ENCODE results near the gene CAPN9.

Gene CAPN9

DNA sequence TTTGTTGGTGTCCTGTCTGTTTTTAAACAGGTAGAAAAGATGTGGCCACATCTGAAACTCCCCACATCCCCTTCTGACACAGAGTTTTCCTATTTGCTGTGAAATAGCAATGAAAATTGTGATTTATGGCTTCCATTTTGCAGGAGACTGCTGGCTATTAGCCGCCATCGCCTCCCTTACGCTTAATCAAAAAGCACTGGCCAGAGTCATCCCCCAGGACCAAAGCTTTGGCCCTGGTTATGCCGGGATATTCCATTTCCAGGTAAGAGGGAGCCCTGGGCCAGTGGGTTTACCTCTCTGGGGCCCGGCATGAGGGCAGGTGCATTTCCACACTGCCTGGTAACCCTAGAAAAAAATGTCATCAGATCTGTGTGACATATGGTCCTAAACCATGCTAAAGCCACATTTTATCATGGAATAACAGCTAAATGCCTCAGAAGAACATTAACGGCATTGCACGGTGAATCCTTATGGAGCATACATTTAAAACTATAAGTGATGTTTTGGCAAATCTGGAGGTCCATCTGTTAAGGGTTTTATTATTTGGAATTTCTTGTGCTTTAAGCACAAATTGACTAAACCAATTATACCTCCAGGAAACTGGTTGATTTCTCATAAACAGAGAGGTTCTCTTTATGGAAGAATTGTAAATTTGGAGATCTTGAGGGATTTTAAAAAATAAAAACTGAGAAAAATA lies 12.3 kb downstream of the CAPN9 start:
- TF ChIP-seq TCF4 (CRISPR knock-in tag; IDR thresholded peaks at IDR 0.05; ENCODE audit: borderline replicate concordance) (no peak), BACH2 (CRISPR knock-in tag; IDR thresholded peaks at IDR 0.05; ENCODE audit: borderline replicate concordance) (no peak), ZNF565 (CRISPR knock-in tag; conservative IDR thresholded peaks at IDR 0.05; ENCODE audit: low read depth) (no peak), ZFP30 (CRISPR knock-in tag; IDR thresholded peaks at IDR 0.05) (no peak), ISL1 (CRISPR knock-in tag; IDR thresholded peaks at IDR 0.05) (no peak), CSDC2 (CRISPR knock-in tag; IDR thresholded peaks at IDR 0.05) (no peak)
- no peak for ATAC-seq

DNA sequence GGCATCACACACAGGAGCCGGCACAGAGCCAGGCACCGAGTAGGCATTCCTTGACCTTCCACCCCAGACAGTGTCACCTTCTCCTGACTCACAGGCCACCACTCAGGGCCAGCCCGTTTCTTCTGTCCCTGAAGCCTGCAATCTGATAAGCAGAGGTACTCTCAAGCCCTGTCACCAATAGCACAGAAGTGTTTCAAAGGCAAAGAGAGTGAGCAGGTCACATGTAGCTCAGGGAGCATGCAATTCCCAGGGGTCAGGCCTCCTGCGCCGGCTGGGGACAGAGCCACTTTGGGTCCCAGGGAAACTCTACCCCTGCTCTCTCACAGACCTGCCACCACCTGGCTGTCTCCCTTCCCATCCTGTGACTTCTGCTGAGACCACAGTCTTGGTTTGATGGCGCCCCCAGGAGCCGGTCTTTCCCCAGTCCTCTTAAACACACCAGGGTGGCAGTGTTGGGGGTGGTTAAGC lies 13.2 kb downstream of the CAPN9 start:
- TF ChIP-seq ZNF8 (CRISPR knock-in tag; IDR thresholded peaks at IDR 0.05) (no peak), SNAI2 (CRISPR knock-in tag; IDR thresholded peaks at IDR 0.05) (no peak), CSDC2 (CRISPR knock-in tag; IDR thresholded peaks at IDR 0.05) (no peak), OSR1 (CRISPR knock-in tag; IDR thresholded peaks at IDR 0.05) (no peak), TCF4 (CRISPR knock-in tag; IDR thresholded peaks at IDR 0.05; ENCODE audit: borderline replicate concordance) (no peak), BACH2 (CRISPR knock-in tag; IDR thresholded peaks at IDR 0.05; ENCODE audit: borderline replicate concordance) (no peak), GLIS3 (CRISPR knock-in tag; IDR thresholded peaks at IDR 0.05) (no peak), ZFP3 (CRISPR knock-in tag; IDR thresholded peaks at IDR 0.05) (no peak)
- TF ChIP-seq, protein P1, sequence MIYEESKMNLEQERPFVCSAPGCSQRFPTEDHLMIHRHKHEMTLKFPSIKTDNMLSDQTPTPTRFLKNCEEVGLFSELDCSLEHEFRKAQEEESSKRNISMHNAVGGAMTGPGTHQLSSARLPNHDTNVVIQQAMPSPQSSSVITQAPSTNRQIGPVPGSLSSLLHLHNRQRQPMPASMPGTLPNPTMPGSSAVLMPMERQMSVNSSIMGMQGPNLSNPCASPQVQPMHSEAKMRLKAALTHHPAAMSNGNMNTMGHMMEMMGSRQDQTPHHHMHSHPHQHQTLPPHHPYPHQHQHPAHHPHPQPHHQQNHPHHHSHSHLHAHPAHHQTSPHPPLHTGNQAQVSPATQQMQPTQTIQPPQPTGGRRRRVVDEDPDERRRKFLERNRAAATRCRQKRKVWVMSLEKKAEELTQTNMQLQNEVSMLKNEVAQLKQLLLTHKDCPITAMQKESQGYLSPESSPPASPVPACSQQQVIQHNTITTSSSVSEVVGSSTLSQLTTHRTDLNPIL (CRISPR knock-in tag; IDR thresholded peaks at IDR 0.05; ENCODE audit: low read depth), result no peak
- TF ChIP-seq, protein P2, sequence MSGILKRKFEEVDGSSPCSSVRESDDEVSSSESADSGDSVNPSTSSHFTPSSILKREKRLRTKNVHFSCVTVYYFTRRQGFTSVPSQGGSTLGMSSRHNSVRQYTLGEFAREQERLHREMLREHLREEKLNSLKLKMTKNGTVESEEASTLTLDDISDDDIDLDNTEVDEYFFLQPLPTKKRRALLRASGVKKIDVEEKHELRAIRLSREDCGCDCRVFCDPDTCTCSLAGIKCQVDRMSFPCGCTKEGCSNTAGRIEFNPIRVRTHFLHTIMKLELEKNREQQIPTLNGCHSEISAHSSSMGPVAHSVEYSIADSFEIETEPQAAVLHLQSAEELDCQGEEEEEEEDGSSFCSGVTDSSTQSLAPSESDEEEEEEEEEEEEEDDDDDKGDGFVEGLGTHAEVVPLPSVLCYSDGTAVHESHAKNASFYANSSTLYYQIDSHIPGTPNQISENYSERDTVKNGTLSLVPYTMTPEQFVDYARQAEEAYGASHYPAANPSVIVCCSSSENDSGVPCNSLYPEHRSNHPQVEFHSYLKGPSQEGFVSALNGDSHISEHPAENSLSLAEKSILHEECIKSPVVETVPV (CRISPR knock-in tag; IDR thresholded peaks at IDR 0.05), result no peak
- ATAC-seq, result no peak

DNA sequence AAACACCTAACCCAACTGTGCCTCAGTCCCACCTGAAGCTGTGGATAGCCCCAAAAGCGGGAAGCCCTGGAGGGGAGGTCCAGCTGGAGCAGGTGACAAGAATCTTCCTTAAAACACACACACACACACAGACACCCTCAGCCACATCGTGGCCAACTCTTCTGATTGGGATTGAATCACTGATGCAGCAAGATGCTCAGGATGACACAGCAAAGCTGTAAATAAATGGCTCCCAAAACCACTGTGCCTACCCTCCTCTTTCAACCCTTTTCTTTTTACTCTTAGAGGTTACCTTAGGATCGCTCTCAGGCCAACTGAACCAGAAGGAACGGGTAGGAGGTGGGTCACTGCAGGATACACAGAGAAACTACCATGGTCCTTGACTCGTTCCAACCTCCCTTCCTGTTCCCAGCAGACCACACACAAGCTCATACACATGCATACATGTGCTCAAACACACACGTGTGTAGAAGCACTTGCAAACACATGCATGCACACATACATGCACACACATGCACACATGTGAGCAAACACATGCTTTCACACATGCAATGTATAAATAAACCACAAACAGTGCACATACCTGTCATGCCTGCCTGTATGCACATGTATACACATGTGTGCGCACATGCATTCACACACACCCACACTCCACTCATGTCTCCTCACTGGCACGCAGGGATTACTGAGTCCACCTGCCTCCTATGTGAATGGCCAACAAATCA lies 14.4 kb downstream of the CAPN9 start:
- no peak for TF ChIP-seq BACH2 (CRISPR knock-in tag; IDR thresholded peaks at IDR 0.05; ENCODE audit: borderline replicate concordance)
- TF ChIP-seq SNAI2 (CRISPR knock-in tag; IDR thresholded peaks at IDR 0.05), result no peak
- TF ChIP-seq, protein P3, sequence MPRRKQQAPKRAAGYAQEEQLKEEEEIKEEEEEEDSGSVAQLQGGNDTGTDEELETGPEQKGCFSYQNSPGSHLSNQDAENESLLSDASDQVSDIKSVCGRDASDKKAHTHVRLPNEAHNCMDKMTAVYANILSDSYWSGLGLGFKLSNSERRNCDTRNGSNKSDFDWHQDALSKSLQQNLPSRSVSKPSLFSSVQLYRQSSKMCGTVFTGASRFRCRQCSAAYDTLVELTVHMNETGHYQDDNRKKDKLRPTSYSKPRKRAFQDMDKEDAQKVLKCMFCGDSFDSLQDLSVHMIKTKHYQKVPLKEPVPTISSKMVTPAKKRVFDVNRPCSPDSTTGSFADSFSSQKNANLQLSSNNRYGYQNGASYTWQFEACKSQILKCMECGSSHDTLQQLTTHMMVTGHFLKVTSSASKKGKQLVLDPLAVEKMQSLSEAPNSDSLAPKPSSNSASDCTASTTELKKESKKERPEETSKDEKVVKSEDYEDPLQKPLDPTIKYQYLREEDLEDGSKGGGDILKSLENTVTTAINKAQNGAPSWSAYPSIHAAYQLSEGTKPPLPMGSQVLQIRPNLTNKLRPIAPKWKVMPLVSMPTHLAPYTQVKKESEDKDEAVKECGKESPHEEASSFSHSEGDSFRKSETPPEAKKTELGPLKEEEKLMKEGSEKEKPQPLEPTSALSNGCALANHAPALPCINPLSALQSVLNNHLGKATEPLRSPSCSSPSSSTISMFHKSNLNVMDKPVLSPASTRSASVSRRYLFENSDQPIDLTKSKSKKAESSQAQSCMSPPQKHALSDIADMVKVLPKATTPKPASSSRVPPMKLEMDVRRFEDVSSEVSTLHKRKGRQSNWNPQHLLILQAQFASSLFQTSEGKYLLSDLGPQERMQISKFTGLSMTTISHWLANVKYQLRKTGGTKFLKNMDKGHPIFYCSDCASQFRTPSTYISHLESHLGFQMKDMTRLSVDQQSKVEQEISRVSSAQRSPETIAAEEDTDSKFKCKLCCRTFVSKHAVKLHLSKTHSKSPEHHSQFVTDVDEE (CRISPR knock-in tag; IDR thresholded peaks at IDR 0.05), result no peak
- TF ChIP-seq, protein P4, sequence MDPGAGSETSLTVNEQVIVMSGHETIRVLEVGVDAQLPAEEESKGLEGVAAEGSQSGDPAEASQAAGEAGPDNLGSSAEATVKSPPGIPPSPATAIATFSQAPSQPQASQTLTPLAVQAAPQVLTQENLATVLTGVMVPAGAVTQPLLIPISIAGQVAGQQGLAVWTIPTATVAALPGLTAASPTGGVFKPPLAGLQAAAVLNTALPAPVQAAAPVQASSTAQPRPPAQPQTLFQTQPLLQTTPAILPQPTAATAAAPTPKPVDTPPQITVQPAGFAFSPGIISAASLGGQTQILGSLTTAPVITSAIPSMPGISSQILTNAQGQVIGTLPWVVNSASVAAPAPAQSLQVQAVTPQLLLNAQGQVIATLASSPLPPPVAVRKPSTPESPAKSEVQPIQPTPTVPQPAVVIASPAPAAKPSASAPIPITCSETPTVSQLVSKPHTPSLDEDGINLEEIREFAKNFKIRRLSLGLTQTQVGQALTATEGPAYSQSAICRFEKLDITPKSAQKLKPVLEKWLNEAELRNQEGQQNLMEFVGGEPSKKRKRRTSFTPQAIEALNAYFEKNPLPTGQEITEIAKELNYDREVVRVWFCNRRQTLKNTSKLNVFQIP (CRISPR knock-in tag; IDR thresholded peaks at IDR 0.05; ENCODE audit: borderline replicate concordance, low read depth), result no peak
- no peak for TF ChIP-seq RARB (CRISPR knock-in tag; IDR thresholded peaks at IDR 0.05)
- no peak for ATAC-seq

DNA sequence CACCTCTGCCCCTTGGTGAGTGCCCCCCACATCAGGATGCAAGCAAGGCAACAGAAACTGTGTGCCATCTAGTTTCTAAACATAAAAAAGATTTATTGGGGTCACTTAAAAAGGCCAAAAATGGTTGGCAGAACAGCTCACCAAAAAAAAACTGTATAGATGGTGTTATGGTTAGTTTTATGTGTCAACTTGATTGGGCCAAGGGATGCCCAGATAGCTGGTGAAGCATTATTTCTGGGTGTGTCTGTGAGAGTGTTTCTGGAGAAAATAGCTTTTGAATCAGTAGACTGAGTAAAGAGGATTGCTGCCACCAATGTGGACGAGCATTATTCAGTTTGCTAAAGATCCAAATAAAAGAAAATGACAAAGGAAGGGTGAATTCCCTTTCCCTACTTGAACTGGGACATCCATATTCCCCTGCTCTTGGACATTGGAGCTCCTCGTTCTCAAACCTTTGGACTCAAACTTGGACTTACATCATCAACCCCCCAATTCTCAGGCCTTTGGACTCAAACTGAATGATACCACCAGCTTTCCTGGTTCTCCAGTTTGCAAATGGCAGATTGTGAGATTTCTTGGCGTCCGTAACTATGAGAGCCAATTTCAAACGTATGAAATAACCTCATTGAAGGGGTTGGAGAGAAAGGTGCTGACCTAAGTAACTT lies 16.9 kb downstream of the CAPN9 start:
- TF ChIP-seq ZC3H10 (CRISPR knock-in tag; IDR thresholded peaks at IDR 0.05) (no peak), PPARA (CRISPR knock-in tag; IDR thresholded peaks at IDR 0.05; ENCODE audit: borderline replicate concordance) (no peak), ESRRG (CRISPR knock-in tag; IDR thresholded peaks at IDR 0.05) (no peak), CSDC2 (CRISPR knock-in tag; IDR thresholded peaks at IDR 0.05) (no peak)
- TF ChIP-seq, protein P2 (CRISPR knock-in tag; IDR thresholded peaks at IDR 0.05), result no peak

More for the DNA sequence above, 16.9 kb downstream of the CAPN9 start:
- no peak for ATAC-seq
